ENCODE results near the gene SPEN. TPM values are rescaled to one million over a fixed set of nuclear protein-coding genes. Genes with fewer than 3 reads are reported as not detected.

SPEN gene
- total and polyA plus RNA-seq, 2 of the 4 experiments (the other 2 are of a cell fraction), result 7.6 to 15.8 TPM

- no peak for TF ChIP-seq CHD1 (IDR thresholded peaks at IDR 0.05; ENCODE audit: low read depth, low read length)
These were observed 4.7 kb downstream of the SPEN start (continued) for GRCh38 chr1:15852036-15852827.

GRCh38 chr1:15852828-15853302 is 5.4 kb downstream of the SPEN start:
- WGBS, 2 experiments (ENCODE audit: extremely low coverage in 2 of 2, insufficient read length in 1 of 2), result no CpG with 5 or more reads among the region's 3 CpGs
- 0 out of 2 replicates have a peak, but pooled peaks cover 7% of the 10 kb centered on the region for H3K9me1 ChIP-seq (ENCODE audit: insufficient read depth, low read length)
- H3K23ac ChIP-seq (ENCODE audit: low read depth, low read length), result peak overlapping the region; percentile 6; the same call in 1 of the 2 replicates
- H3K36me3 ChIP-seq (ENCODE audit: control insufficient read depth, insufficient read depth, low read length), result no peaks in the 10 kb centered on the region
- H3K14ac ChIP-seq (replicated peaks; ENCODE audit: low read depth, low read length), result no peak overlapping the region
- CTCF ChIA-PET, result interaction anchor here (0.6 kb wide), 1 partner anchor 49 kb away, joined by 3 read pairs; no protein-coding TSS in a partner anchor
- ATAC-seq (ENCODE audit: low read depth), result no peak
- POLR2A ChIA-PET (ENCODE audit: unreplicated experiment), result no interaction called here
- H3K9me3 ChIP-seq (ENCODE audit: control insufficient read depth, insufficient read depth, low read length), result no peaks in the 10 kb centered on the region
- H2BK120ac ChIP-seq (ENCODE audit: low read depth, low read length), result no peak overlapping the region
- H3K56ac ChIP-seq (ENCODE audit: extremely low read depth, insufficient read depth, low read length), result no peak overlapping the region
- no peak overlapping the region for H3K4ac ChIP-seq (ENCODE audit: low read depth, low read length)
- H2BK15ac ChIP-seq (ENCODE audit: low read depth, low read length), result no peak overlapping the region
- TF ChIP-seq FOS (IDR thresholded peaks at IDR 0.05; ENCODE audit: low read depth, low read length) (no peak), MXI1 (IDR thresholded peaks at IDR 0.05; ENCODE audit: borderline replicate concordance, low read depth, low read length) (no peak), CHD1 (IDR thresholded peaks at IDR 0.05; ENCODE audit: low read depth, low read length) (no peak)
- in situ Hi-C loops (cut with MboI; ENCODE audit: low sequenced_read_pairs), result no loop called here
- no peaks in the 10 kb centered on the region for H3K4me1 ChIP-seq (ENCODE audit: control insufficient read depth, insufficient read depth, low read length)
- H3K18ac ChIP-seq (ENCODE audit: low read depth, low read length), result no peak overlapping the region
- no peak overlapping the region for H2BK5ac ChIP-seq (ENCODE audit: low read depth, low read length, poor library complexity, severe bottlenecking)
- H4K91ac ChIP-seq (ENCODE audit: insufficient read depth, low read depth, low read length), result no peak overlapping the region
- peaks cover 27% of the 10 kb centered on the region for H4K20me1 ChIP-seq (ENCODE audit: insufficient read depth, low read length)
- intact Hi-C loops (cut with micrococcal nuclease), result loop anchor here (5.0 kb wide), 2 partner anchors 49 to 64 kb away; no protein-coding TSS in a partner anchor
- H3K4me2 ChIP-seq (ENCODE audit: low read depth, low read length), result no peak overlapping the region
- H3K9ac ChIP-seq (ENCODE audit: low read depth, low read length), result no peak overlapping the region
- no peaks in the 10 kb centered on the region for H3K27me3 ChIP-seq (ENCODE audit: control insufficient read depth, insufficient read depth, low read length)
- H3K4me3 ChIP-seq (ENCODE audit: insufficient read depth, low read depth, low read length), result no peak overlapping the region
- H2AK5ac ChIP-seq (ENCODE audit: low read depth, low read length), result 0 out of 2 replicates have a peak overlapping the region, but pooled peaks have one; percentile 20
- no peak overlapping the region for H2BK20ac ChIP-seq (ENCODE audit: low read depth, low read length)
- no peak overlapping the region for H4K5ac ChIP-seq (ENCODE audit: low read depth, low read length)
- dilution Hi-C loops (cut with HindIII; ENCODE audit: low sequenced_read_pairs, unreplicated experiment), result no loop called here
- DNase-seq, result no peak
- BruUV-seq (replicated peaks), result no TSS peak
- H4K8ac ChIP-seq (ENCODE audit: low read depth in 2 of 2, low read length in 2 of 2), result peak overlapping the region in 1 of 2 experiments; percentile 28; a peak in 1 of 4 replicates
- H3K79me1 ChIP-seq (ENCODE audit: low read depth in 1 of 2, low read length in 2 of 2), result peaks cover 2 to 41% of the 10 kb centered on the region in 2 experiments; a peak in 3 of 4 replicates
- no peak overlapping the region for H2AK9ac ChIP-seq (replicated peaks; ENCODE audit: low read depth, low read length, poor library complexity)
- no peak overlapping the region for H2AFZ ChIP-seq (replicated peaks; ENCODE audit: low read length, poor library complexity)
- H3K27ac ChIP-seq (ENCODE audit: insufficient read depth, low read length), result no peak overlapping the region
